DND-41 (cell line): ENCODE measurements around the gene EHBP1.

Experiments
- EZH2 ChIP-seq: IDR thresholded peaks from 3 replicates; pipeline ENCODE4 v1.6.1; 2012; ENCODE audit warnings: borderline replicate concordance, low read depth, mild to moderate bottlenecking, moderate library complexity, low read length, inconsistent platforms; ENCODE audit not compliant: severe bottlenecking
- TF ChIP-seq, protein P1 (sequence below): IDR thresholded peaks from 2 replicates; pipeline ENCODE4 v1.5.1; 2012; ENCODE audit warnings: borderline replicate concordance, low read length, moderate library complexity, mild to moderate bottlenecking; ENCODE audit not compliant: poor library complexity, severe bottlenecking; ENCODE audit errors: extremely low read depth

DNA sequence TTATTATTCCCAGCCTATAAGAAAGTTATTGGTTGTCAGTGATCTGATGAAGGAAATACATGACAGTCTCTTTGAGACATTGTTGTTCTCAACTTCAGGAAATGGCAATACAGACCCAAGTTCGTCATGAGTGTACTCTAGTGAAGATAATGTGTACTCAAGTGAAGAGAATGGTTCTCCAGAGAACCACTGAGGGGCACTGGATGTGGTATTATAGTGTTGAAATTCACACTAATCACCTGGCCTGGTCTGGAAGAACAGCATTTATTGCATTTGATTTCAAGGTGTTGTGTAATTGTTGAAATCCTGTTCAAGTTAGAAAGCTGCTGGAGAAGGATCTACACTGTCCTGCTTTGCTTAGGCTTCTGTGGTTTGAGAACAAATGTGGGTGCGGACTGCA, 321.7 kb downstream of the EHBP1 start:
- TF ChIP-seq, protein P1, sequence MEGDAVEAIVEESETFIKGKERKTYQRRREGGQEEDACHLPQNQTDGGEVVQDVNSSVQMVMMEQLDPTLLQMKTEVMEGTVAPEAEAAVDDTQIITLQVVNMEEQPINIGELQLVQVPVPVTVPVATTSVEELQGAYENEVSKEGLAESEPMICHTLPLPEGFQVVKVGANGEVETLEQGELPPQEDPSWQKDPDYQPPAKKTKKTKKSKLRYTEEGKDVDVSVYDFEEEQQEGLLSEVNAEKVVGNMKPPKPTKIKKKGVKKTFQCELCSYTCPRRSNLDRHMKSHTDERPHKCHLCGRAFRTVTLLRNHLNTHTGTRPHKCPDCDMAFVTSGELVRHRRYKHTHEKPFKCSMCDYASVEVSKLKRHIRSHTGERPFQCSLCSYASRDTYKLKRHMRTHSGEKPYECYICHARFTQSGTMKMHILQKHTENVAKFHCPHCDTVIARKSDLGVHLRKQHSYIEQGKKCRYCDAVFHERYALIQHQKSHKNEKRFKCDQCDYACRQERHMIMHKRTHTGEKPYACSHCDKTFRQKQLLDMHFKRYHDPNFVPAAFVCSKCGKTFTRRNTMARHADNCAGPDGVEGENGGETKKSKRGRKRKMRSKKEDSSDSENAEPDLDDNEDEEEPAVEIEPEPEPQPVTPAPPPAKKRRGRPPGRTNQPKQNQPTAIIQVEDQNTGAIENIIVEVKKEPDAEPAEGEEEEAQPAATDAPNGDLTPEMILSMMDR = no peak
- no peak for TF ChIP-seq EZH2
